GM18507 (cell line): ENCODE data around the gene RBFOX1.

Source experiments
- DNase-seq: peaks from one replicate; pipeline ENCODE4 v3.0.0; 2011; ENCODE audit warnings: low read depth; ENCODE audit not compliant: insufficient read length; ENCODE audit errors: extremely low spot score
- FAIRE-seq: peaks from 2 replicates; lab custom pipeline; 2011; peaks lifted over from hg19 to GRCh38; lab: Jason Lieb, UNC

Gene RBFOX1

DNA sequence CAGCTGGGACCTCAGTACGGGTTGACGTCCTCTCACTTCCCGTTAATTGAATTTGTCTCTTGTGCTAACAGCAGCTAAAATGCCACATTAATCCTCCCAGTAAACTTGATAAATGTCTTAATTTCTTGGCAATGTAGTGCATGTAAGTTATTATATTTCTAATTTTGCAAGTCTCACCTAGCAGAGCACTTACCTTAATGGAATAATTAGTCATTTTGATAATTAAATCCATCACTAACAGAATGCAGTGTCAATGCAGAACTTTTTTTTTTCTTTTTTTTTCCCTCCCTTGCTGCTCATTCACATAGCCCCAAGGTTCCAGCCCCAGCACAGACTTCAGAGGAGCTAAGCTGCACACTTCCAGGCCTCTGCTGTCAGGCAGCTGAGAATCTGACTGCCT is 376.5 kb downstream of the RBFOX1 start:
- DNase-seq (no peak), FAIRE-seq (no peak)

DNA sequence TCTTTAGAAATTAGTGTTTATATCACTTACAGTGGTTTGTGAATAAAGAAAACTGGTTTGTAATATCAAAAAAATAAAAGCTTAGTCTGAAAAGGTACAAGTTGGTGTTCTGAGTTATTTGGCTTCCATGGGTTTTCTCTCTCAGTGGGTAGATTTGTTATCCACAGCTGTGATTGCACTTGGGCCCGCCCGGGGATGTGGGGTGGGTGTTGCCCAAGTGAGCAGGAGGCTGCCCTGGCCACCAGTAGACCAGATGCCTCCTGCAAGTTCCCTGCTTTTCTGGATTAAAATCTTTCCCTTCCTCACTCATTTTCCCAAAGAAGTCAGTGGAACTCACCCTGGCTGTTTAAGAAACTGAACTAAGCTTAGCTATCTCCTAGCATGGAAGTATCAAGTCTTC is 380.6 kb downstream of the RBFOX1 start:
- FAIRE-seq (no peak), DNase-seq (no peak)

DNA sequence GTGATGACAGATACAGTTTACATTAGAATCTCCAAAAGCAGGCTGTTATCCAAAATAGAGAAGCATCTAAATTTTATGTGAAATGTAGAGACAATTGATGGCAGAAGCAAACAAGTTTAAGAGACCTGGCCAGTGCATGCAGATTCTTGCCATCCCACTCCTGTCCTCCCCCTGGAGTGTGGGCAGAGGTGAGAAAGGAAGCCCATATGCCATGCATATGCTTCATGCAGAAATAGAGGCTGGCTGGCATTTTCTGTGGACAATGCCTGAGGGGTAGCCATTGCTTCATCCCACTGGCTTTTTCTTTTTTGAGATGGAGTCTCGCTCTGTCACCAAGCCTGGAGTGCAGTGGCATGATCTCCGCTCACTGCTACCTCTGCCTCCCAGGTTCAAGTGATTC is 382.1 kb downstream of the RBFOX1 start:
- no peak for FAIRE-seq
- DNase-seq = no peak

DNA sequence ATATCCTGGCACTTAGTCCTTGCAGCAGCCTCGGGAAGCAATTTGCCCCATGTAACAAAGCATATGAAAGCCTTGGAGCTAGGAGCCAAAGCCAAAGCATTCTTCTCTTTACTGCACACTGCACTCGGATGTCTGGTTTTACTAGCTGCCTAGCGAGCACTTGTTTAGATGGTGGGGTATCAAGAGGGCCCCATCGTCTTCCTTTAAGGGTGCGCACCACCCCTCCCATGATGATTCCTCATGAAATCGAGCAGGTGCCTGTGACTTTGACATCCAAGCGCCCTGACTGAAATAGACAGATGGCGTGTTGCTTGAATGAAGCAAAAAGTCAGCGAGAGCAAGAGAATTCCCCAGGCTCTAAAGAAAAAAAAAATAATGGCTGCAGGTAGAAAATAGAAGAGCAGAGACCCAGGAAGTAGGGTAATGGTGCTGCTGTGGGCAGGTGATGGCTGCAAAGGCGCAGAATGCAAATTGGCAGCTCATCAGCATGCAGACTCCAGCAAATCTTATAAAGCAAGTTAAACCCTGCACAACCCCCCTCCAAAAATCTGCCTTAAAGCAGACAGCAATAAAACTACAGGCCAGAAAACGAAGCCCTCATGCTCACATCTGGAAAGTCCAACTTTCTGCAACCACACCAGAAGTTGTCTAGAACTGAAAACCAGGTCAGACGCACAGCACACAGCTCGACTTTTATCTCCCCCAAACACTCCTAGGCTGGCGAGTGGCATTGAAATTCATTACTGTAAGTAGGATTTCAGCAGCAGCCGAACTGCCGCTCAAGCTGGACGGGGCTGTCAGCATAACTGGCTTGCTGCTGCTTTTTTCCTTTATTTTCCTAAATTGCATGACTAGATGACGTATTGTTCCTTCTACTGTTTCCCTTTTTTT is 384.3 kb downstream of the RBFOX1 start:
- DNase-seq (no peak), FAIRE-seq (no peak)

DNA sequence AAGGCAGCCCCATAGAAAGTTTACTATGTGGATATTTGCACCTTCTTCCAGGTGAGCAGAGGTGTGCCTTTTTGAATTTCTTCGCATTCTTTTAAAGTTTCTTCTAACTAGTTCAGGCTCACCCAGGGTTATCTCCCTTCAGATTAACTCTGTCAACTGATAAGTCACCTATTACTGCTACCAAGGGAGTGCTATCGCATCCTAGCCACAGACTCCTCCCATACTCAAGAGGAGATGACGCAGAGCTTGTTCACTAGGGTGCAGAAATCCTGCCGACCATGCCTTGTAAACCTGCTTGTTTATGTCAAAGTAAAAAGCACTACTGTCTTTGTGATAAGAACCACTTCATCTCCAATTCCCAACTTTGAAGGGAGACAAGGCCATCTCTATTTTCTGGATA is 390.1 kb downstream of the RBFOX1 start:
- DNase-seq (no peak), FAIRE-seq (no peak)

DNA sequence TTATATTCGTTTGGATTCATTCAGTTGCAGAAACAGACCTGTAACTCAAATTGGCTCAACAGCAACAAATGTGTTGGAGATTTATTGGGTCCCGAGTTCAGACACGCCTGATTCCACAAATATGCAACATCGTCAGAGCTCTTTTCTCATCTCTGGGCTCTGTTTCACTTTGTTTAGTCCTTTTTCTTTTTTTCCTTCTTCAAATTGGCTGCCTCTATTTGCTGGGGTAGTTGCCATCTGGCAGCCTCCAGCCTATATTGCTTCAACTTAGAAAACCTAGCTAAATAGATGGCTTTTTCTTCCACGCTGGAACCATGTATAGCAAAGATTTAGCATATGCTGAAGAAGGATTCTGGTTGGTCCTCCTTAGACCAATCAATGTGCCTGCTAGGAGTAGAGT is 398.5 kb downstream of the RBFOX1 start:
- DNase-seq = no peak
- no peak for FAIRE-seq

DNA sequence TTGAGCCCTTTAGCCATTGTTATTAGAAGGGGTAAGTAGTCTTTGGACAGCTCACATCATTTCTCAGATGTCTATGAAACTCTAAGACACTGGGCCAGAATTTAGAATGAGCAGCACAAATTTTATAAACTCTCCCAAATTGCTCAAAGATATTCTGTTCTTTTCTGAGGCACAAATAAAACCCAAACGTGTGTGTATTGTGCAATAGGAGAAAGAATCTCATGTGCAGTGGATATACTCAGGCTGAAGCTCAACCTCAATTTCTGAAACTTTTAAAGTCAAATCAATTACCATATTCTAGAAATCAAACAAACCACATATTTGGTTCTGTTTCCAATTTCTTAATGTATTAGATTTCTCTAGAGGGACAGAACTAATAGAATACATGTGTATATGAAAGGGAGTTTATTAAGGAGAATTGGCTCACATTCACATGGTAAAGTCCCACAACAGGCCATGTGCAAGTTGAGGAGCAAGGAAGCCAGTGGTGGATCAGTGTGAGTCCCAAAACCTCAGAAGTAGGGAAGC is 403.6 kb downstream of the RBFOX1 start:
- no peak for FAIRE-seq
- DNase-seq = no peak

DNA sequence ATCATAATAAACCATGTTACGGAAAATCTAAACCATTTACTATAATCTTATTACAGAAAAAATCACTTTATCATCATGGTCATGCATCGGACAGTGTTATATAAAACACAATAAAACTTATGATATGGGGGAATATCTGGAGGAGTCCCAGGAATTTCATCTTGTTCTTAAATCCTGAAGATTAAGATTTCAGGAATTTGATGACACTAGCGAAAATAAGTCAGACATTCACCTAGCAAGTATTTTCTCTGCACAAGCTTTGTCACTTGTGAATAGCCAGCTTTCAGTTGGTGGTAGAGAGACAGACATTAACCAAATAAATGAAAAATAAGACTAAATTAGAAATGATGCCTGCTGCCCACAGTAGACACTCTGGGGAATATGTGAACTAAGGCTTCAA is 410.0 kb downstream of the RBFOX1 start:
- no peak for FAIRE-seq

DNA sequence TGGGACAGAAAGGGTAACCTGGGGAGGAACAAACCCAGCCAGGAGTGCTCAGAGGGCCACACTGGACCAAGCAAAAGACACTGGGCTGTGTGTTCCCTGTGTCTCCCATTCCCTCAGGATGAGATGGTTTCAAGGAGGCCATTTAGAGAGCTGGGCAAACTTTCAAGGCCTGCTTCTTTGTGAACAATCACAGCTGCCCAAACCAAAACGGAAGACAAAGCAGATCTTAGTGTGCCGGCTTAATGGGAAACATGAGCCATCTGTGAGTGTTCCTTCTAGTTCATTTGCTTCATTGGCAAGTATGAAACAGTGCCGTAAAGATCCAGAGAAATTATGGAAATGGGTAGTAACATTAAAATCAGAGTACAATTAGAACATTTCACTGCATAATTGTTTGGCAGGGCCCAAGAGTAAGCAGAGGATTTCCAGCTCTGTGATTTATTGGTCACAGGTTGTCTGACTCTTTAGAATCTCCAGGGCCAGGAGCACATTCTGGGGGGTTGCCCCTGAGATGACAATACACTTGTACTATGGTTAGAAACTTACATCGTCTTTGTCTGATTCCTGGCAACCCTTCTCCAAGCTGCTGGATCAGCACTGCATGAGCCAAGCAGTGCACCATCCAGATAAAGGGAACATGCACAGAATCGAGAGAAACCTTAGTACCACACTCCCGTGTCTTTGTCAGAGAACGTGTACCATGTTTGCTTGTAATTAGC is 412.1 kb downstream of the RBFOX1 start:
- no peak for FAIRE-seq

More for the DNA sequence above, 410.0 kb downstream of the RBFOX1 start:
- DNase-seq = no peak

DNA sequence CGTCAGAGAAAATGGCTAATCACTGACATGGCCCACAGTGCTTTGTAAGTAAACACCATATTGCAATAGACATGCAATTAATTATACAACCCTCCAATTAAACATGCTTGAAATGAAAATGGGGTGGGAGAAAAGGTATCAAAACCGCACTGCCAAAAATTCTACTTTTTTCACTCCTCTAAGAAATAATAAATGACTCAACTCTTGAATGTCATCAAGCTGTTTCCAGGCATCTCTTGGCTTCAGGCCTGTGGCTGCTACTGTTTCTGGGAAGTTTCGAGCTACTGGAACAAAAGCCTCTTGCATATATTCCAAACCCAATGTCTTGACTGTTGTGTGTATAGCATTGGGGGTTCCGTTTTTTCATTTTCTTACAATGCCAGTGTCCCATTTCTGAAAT is 412.6 kb downstream of the RBFOX1 start:
- DNase-seq (no peak), FAIRE-seq (no peak)

More for the DNA sequence above, 412.1 kb downstream of the RBFOX1 start:
- DNase-seq = no peak

DNA sequence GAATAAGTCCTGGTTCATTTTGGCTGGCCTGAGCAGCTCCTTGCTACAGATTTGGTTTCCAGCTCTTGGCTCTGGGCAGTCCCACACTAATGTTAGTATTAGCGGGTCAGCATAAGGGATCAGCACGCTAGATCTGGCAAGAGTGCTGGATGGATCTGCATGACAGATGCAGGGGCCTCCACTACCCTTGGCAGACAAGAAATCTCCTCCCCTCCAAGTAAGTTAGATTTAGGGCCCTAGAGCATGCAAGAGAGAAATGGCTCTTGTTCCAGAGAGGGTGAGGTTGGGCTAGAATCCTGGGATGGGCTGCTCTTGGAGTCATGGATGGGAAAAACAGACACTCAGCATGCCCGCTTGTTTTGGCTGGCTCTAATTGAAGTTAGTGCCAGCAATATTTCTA is 414.3 kb downstream of the RBFOX1 start:
- no peak for FAIRE-seq
- no peak for DNase-seq

DNA sequence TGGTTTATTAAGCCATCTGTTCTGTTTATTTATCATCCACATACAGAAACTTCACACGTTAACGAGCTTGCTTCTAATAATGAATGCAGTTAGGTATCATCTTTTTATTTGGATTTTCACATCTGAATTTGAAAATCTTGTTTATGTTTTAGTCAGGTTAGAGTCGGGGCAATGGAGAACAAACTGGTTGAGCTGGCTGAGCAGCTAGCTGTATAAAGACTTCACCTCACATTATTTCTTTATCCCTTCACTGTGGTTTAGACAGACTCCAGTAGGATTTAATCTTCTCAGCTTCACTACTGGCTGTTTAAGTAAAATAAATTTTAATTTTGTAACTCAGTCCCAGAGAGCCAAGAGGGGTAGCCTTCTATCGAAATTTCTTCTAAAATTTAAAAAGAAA is 415.9 kb downstream of the RBFOX1 start:
- FAIRE-seq (no peak), DNase-seq (no peak)

DNA sequence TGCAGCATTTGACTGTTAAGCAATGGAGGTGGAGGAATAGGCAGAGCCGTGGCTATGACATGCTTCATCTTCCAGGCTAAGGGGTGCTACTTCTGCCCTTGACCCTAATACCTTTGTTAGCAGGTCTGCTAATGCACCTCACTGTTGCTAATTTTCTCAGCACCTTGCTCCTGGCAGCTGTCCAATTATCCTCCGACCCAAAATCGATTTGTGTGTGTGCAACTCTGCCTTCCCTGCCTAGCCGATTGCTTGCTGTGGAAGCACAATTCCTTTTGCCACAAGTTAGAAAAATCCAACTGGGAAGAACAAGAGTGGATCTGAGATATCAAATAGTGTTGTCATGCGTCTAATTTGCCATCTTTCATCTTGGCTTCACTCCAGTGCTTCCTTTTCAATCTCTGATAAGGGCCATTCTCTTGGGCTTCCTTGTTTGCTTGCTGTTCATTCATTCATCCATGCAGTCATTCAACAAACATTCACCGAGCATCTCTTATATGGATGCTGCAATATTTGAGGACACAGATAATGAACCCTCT is 422.8 kb downstream of the RBFOX1 start:
- DNase-seq (no peak), FAIRE-seq (no peak)
